ENCODE results near the gene HBA2. TPM values are rescaled to one million over a fixed set of nuclear protein-coding genes. Genes with fewer than 3 reads are reported as not detected.

The HBA2 gene
- total and polyA plus RNA-seq, 9 of the 15 experiments (the other 6 are each of a cell fraction or from before 2014, with no cell fraction given), result 40.4 to 853 (median 286) TPM

DNA sequence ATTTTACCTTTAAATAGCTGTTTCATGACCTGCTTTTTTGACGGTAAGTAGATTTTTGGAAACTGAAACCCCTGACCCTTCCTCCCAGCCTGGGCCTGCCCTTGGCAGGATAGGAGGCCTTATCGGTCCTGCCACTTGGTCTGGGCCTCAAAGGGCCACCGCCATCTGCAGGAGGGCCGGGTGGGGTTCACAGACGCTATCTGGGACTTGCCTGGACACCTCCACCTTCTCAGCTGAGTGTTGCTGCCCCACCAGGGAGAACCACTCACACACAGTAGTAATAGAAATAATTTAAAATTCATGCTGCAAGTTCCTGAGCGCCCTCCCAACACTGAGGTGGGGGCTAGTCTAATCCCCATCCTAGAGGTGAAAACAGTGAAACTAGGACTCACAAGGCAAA is 29.6 kb upstream of the HBA2 start (continued):
- no peak for TF ChIP-seq ZNF445 (CRISPR knock-in tag; IDR thresholded peaks at IDR 0.05; ENCODE audit: low read depth)
- TF ChIP-seq RBM17 (IDR thresholded peaks at IDR 0.05; ENCODE audit: borderline replicate concordance, low read depth, low read length), result no peak
- TF ChIP-seq, protein P1, sequence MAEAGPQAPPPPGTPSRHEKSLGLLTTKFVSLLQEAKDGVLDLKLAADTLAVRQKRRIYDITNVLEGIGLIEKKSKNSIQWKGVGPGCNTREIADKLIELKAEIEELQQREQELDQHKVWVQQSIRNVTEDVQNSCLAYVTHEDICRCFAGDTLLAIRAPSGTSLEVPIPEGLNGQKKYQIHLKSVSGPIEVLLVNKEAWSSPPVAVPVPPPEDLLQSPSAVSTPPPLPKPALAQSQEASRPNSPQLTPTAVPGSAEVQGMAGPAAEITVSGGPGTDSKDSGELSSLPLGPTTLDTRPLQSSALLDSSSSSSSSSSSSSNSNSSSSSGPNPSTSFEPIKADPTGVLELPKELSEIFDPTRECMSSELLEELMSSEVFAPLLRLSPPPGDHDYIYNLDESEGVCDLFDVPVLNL (CRISPR knock-in tag; IDR thresholded peaks at IDR 0.05; ENCODE audit: low read depth), result no peak
- no peak for TF ChIP-seq ZNF561 (CRISPR knock-in tag; conservative IDR thresholded peaks at IDR 0.05)
- no peak for TF ChIP-seq EZH2 (IDR thresholded peaks at IDR 0.05; ENCODE audit: borderline replicate concordance, low read depth, low read length)
- TF ChIP-seq NFRKB (IDR thresholded peaks at IDR 0.05; ENCODE audit: low read depth), result peak; percentile 2; the same call in 1 of the 2 replicates
- TF ChIP-seq, protein P2, sequence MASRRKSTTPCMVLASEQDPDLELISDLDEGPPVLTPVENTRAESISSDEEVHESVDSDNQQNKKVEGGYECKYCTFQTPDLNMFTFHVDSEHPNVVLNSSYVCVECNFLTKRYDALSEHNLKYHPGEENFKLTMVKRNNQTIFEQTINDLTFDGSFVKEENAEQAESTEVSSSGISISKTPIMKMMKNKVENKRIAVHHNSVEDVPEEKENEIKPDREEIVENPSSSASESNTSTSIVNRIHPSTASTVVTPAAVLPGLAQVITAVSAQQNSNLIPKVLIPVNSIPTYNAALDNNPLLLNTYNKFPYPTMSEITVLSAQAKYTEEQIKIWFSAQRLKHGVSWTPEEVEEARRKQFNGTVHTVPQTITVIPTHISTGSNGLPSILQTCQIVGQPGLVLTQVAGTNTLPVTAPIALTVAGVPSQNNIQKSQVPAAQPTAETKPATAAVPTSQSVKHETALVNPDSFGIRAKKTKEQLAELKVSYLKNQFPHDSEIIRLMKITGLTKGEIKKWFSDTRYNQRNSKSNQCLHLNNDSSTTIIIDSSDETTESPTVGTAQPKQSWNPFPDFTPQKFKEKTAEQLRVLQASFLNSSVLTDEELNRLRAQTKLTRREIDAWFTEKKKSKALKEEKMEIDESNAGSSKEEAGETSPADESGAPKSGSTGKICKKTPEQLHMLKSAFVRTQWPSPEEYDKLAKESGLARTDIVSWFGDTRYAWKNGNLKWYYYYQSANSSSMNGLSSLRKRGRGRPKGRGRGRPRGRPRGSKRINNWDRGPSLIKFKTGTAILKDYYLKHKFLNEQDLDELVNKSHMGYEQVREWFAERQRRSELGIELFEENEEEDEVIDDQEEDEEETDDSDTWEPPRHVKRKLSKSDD (conservative IDR thresholded peaks at IDR 0.05; ENCODE audit: low read length), result no peak
- 0 out of 2 replicates have a peak, but pooled peaks have one; percentile 26 for TF ChIP-seq ZNF668 (CRISPR knock-in tag; IDR thresholded peaks at IDR 0.05)
- no peak for TF ChIP-seq POU5F1 (IDR thresholded peaks at IDR 0.05; ENCODE audit: borderline replicate concordance, low read depth, low read length, partially characterized antibody)
- TF ChIP-seq NELFE (IDR thresholded peaks at IDR 0.05; ENCODE audit: insufficient read depth, insufficient read length), result no peak
- TF ChIP-seq, protein P3, sequence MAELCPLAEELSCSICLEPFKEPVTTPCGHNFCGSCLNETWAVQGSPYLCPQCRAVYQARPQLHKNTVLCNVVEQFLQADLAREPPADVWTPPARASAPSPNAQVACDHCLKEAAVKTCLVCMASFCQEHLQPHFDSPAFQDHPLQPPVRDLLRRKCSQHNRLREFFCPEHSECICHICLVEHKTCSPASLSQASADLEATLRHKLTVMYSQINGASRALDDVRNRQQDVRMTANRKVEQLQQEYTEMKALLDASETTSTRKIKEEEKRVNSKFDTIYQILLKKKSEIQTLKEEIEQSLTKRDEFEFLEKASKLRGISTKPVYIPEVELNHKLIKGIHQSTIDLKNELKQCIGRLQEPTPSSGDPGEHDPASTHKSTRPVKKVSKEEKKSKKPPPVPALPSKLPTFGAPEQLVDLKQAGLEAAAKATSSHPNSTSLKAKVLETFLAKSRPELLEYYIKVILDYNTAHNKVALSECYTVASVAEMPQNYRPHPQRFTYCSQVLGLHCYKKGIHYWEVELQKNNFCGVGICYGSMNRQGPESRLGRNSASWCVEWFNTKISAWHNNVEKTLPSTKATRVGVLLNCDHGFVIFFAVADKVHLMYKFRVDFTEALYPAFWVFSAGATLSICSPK (IDR thresholded peaks at IDR 0.05; ENCODE audit: borderline replicate concordance), result no peak
- TF ChIP-seq NFIX (CRISPR knock-in tag; IDR thresholded peaks at IDR 0.05; ENCODE audit: low read depth), result no peak
- TF ChIP-seq, protein P4, sequence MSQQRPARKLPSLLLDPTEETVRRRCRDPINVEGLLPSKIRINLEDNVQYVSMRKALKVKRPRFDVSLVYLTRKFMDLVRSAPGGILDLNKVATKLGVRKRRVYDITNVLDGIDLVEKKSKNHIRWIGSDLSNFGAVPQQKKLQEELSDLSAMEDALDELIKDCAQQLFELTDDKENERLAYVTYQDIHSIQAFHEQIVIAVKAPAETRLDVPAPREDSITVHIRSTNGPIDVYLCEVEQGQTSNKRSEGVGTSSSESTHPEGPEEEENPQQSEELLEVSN (IDR thresholded peaks at IDR 0.05; ENCODE audit: borderline replicate concordance in 1 of 2, extremely low read depth in 1 of 2, insufficient read depth in 1 of 2, insufficient read length in 1 of 2, low read depth in 1 of 2, low read length in 1 of 2, poor library complexity in 1 of 2, severe bottlenecking in 1 of 2), result peak in 1 of 2 experiments; percentile 32
- peak; percentile 79 for TF ChIP-seq SOX6 (IDR thresholded peaks at IDR 0.05)
- no peak for TF ChIP-seq HMG20A (CRISPR knock-in tag; conservative IDR thresholded peaks at IDR 0.05)
- TF ChIP-seq RFX5 (IDR thresholded peaks at IDR 0.05; ENCODE audit: low read depth, low read length), result no peak
- TF ChIP-seq ZNF589 (CRISPR knock-in tag; IDR thresholded peaks at IDR 0.05; ENCODE audit: low read depth), result peak; percentile 31; the same call in 1 of the 2 replicates
- TF ChIP-seq, protein P5, sequence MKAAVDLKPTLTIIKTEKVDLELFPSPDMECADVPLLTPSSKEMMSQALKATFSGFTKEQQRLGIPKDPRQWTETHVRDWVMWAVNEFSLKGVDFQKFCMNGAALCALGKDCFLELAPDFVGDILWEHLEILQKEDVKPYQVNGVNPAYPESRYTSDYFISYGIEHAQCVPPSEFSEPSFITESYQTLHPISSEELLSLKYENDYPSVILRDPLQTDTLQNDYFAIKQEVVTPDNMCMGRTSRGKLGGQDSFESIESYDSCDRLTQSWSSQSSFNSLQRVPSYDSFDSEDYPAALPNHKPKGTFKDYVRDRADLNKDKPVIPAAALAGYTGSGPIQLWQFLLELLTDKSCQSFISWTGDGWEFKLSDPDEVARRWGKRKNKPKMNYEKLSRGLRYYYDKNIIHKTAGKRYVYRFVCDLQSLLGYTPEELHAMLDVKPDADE (conservative IDR thresholded peaks at IDR 0.05; ENCODE audit: control insufficient read depth, low read depth, low read length), result peak; percentile 70; the same call in 1 of the 2 replicates
- no peak for TF ChIP-seq ZNF586 (CRISPR knock-in tag; conservative IDR thresholded peaks at IDR 0.05)
- peak; percentile 67 for TF ChIP-seq NEUROD1 (IDR thresholded peaks at IDR 0.05; ENCODE audit: borderline replicate concordance, low read depth, low read length, partially characterized antibody)
